ENCODE results near the gene HPCAL4. TPM values are rescaled to one million over a fixed set of nuclear protein-coding genes. Genes with fewer than 3 reads are reported as not detected.

HPCAL4 gene
- polyA plus RNA-seq, 3 donors from 2014 or later = 0.04 to 0.13 TPM; not detected in 1

DNA sequence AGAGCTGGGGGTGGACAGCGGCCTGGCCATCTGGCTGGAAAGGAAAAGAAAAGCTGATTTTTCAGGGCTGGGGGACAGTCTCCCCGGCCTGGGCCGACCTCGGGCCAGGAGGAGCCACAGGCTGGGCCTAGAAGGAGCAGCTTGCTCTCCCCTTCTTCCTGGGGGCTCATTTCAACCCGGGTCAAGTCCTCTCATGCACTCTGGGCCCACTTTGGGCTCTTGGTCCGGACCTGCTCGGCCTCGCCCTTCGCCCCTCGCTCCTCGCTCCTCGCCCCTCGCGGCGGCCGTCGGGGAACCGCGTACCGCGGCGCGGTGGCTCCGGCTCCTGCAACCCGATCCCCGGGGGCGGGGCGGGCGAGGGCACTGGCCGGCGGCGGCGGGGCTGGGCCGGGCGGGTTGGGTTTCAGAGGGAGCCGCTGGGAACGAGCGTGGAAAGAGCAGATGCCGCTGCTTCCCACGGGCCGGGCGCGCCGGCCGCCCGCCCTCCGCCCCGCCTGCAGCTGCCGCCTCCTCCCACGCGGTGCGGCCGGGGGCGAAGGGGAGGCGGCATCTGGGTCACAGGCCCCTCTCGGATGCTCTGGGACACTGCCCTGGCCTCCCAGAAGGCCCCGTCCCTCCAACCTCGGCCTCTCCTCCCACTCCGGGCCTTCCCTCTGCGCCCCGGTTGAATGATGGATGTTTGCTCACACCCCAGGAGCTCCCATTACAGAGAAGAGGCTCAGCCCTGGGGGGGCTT lies 58.4 kb downstream of the HPCAL4 start:
- H3K36me3 Mint-ChIP-seq = no peaks in the 10 kb centered on the region

DNA sequence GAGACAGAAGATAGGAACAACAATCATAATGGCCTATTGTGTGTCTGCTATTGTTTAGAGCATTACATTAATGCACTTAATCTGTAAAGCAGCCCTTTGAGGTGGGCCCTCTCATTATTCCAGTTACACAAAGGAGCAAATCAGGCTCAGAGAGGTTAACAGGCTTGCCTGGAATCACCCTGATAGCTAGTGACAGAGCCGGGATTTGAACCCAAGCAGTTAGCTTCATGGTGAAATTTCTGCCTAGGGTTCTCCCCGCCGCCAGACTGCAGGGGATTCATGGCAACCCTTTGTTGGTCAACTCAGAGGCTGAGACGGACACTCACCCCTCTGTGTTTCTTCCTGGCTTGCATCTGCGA lies 58.9 kb downstream of the HPCAL4 start:
- no peak for DNase-seq
- no peaks in the 10 kb centered on the region for H3K36me3 Mint-ChIP-seq
- no peaks in the 10 kb centered on the region for H3K4me1 Mint-ChIP-seq
- no peak overlapping the region for H3K27ac Mint-ChIP-seq
- peaks cover 3 to 6% (median 4%) of the 10 kb centered on the region in 3 donors for H3K27me3 Mint-ChIP-seq (ENCODE audit: low read depth in 3 of 3)
- H3K9me3 Mint-ChIP-seq = no peaks in the 10 kb centered on the region
- H3K4me3 Mint-ChIP-seq = no peak overlapping the region

More for the DNA sequence above, 58.4 kb downstream of the HPCAL4 start:
- Mint-ChIP-seq H3K4me3 (no peak overlapping the region), H3K9me3 (no peaks in the 10 kb centered on the region), H3K4me1 (no peaks in the 10 kb centered on the region), H3K27ac (no peak overlapping the region), H3K27me3 (ENCODE audit: low read depth in 3 of 3) (peaks cover 4 to 7% (median 5%) of the 10 kb centered on the region in 3 donors)
- no peak for DNase-seq

DNA sequence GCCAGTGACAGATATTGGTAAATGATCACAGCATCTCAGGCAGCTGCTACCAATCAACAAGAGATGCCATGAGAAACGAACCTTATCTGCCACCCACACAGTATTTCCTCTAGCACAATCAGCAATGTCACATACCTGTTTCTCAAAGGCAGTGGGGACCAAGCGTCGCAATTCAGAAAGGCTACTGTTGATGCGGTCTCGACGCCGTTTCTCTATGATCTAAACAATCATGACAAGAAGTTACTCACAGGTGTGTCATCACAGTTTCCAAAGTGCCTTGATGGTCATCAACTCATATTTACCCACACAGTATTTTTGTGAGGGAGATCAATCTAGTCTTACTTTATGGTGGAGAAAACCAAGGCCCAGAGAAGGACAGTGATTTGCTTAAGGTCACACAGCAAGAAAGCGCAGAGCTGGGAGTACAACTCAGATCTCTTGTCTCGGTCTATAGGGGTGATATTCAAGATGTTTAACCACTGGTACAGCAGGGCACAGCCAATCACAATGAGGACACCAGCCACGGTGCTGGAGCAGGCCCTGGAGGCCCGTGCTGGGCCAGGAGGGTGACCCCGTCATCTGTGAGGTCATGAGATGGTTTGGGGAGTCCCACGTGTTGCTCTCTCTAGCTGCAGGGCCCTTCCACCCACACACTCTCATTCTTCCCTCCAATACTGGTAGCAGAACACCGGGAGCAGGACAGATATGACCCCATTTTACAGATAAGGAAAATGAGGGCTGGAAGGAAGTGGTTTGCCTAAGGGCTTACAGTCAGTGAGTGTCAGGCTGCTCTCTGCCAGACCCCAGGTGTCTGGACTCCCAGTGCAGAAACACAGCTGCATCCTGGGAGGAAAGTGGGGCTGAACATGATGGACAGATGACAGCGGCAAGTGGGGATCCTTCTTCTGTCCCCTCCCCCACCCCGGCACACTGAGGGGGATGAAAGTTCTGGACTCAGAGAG lies 59.6 kb downstream of the HPCAL4 start:
- Mint-ChIP-seq H3K27me3 (ENCODE audit: low read depth in 3 of 3) (peaks cover 0 to 6% (median 2%) of the 10 kb centered on the region in 3 donors), H3K9me3 (no peaks in the 10 kb centered on the region), H3K36me3 (no peaks in the 10 kb centered on the region), H3K4me3 (no peak overlapping the region), H3K4me1 (no peaks in the 10 kb centered on the region), H3K27ac (no peak overlapping the region)
- no peak for DNase-seq

DNA sequence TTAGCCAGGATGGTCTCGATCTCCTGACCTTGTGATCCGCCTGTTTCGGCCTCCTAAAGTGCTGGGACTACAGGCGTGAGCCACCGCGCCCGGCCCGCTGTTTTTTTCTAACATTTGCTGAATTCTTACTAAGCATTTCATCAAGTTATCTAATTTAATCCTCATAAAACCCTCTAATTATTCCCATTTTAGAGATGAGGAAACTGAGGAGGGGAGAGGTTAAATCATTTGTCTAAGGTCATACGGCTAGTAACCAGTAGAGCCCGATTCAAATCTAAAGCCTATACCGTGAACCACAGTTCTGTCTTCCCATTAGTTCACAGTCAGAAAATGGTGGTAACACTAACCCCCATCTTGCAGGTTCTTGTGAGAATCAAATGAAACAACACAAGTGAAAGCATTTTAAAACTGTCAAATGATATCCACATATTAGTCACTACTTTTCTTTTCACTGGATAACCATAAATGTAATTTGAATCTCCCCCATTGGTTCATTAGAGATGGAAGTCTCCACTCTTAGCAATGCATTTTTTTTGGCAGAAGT lies 62.4 kb downstream of the HPCAL4 start:
- Mint-ChIP-seq H3K9me3 (no peaks in the 10 kb centered on the region), H3K27ac (no peak overlapping the region), H3K4me3 (no peak overlapping the region), H3K36me3 (no peaks in the 10 kb centered on the region), H3K27me3 (ENCODE audit: low read depth in 3 of 3) (peaks cover 0 to 4% (median 2%) of the 10 kb centered on the region in 3 donors), H3K4me1 (no peaks in the 10 kb centered on the region)
- no peak for DNase-seq

Other genes starting within 250 kb of the HPCAL4 start
- gene BMP8A, start 199.8 kb downstream of the HPCAL4 start, polyA plus RNA-seq = not detected
- gene PABPC4, start 114.6 kb downstream of the HPCAL4 start, polyA plus RNA-seq = 10 to 100 TPM in 1 of 3 donors, 1 to 10 TPM in 2; 3.6 to 15.3 (median 8.0) TPM
- gene HEYL, start 51.8 kb downstream of the HPCAL4 start, polyA plus RNA-seq = not detected
- gene NT5C1A, start 19.3 kb downstream of the HPCAL4 start, polyA plus RNA-seq = not detected
- 100 to 1,000 TPM in 2 of 3 donors, 10 to 100 TPM in 1; 99.6 to 177 (median 133) TPM for gene PPIE, start 47.4 kb upstream of the HPCAL4 start, polyA plus RNA-seq
- under 1 TPM in 1 of 3 donors, not detected in 2; 0.24 TPM for gene OXCT2, start 79.9 kb upstream of the HPCAL4 start, polyA plus RNA-seq
- gene BMP8B, start 97.4 kb upstream of the HPCAL4 start, polyA plus RNA-seq = under 1 TPM; 0.09 to 0.31 (median 0.16) TPM
- gene TRIT1, start 192.1 kb upstream of the HPCAL4 start, polyA plus RNA-seq = 1 to 10 TPM; 6.5 to 9.0 (median 8.5) TPM
- 1 to 10 TPM in 2 of 3 donors, under 1 TPM in 1; 0.83 to 4.0 (median 2.9) TPM for gene MYCL, start 210.5 kb upstream of the HPCAL4 start, polyA plus RNA-seq